ENCODE results near the gene MAN1C1.

MAN1C1 gene

GRCh38 chr1:25614501-25615171 lies 2.0 kb upstream of the MAN1C1 start:
- DNase-seq, result no peak

- no peak for DNase-seq
Observed at GRCh38 chr1:25615172-25615541, 1.4 kb upstream of the MAN1C1 start.

- no peak for DNase-seq
Observed at GRCh38 chr1:25615563-25616094, 962 bp upstream of the MAN1C1 start.

- no peak for DNase-seq
Observed at GRCh38 chr1:25616987-25617624, 515 bp downstream of the MAN1C1 start.

GRCh38 chr1:25617625-25618432 lies 1.2 kb downstream of the MAN1C1 start:
- no peak for DNase-seq

- DNase-seq, result no peak
Observed at GRCh38 chr1:25618433-25618808, 1.8 kb downstream of the MAN1C1 start.

- no peak for DNase-seq
Observed at GRCh38 chr1:25619101-25619890, 2.7 kb downstream of the MAN1C1 start.

GRCh38 chr1:25620211-25620610 lies 3.6 kb downstream of the MAN1C1 start:
- DNase-seq, result no peak

- DNase-seq, result no peak
Observed at GRCh38 chr1:25620701-25621350, 4.2 kb downstream of the MAN1C1 start.

GRCh38 chr1:25621876-25622275 lies 5.3 kb downstream of the MAN1C1 start:
- DNase-seq, result no peak

GRCh38 chr1:25622531-25622930 lies 5.9 kb downstream of the MAN1C1 start:
- DNase-seq, result no peak

GRCh38 chr1:25623007-25623406 lies 6.4 kb downstream of the MAN1C1 start:
- no peak for DNase-seq

GRCh38 chr1:25623731-25624130 lies 7.1 kb downstream of the MAN1C1 start:
- no peak for DNase-seq

- no peak for DNase-seq
Observed at GRCh38 chr1:25624156-25624555, 7.6 kb downstream of the MAN1C1 start.

GRCh38 chr1:25624604-25625003 lies 8.0 kb downstream of the MAN1C1 start:
- no peak for DNase-seq

- no peak for DNase-seq
Observed at GRCh38 chr1:25626018-25626417, 9.4 kb downstream of the MAN1C1 start.

GRCh38 chr1:25628741-25629421 lies 12.3 kb downstream of the MAN1C1 start:
- no peak for DNase-seq

GRCh38 chr1:25629836-25630235 lies 13.2 kb downstream of the MAN1C1 start:
- DNase-seq, result no peak

- DNase-seq, result no peak
Observed at GRCh38 chr1:25631750-25632485, 15.3 kb downstream of the MAN1C1 start.

- DNase-seq, result no peak
Observed at GRCh38 chr1:25634066-25634465, 17.5 kb downstream of the MAN1C1 start.

- no peak for DNase-seq
Observed at GRCh38 chr1:25634896-25635295, 18.3 kb downstream of the MAN1C1 start.
